HepG2 (cell line): ENCODE results near the gene SEC14L2. TPM values are rescaled to one million over a fixed set of nuclear protein-coding genes. Genes with fewer than 3 reads are reported as not detected.

Experiments used
- MED1 ChIP-seq: sonication (generic); formaldehyde crosslinking; IDR thresholded peaks from 2 replicates; pipeline ENCODE4 v1.4.0; 2020; ENCODE audit warnings: missing genetic modification reagents
- ZNF577 ChIP-seq: sonication (generic); formaldehyde crosslinking; IDR thresholded peaks from 2 replicates; pipeline ENCODE4 v1.4.0; 2020; ENCODE audit warnings: mild to moderate bottlenecking, low read depth, missing genetic modification reagents, borderline replicate concordance
- polyA plus RNA-seq, 8 experiments: library from polyadenylated mRNA; depleted of rRNA in 3 of 8; stranded (reverse) in 7 of 8; unstranded in 1 of 8; fragments of >200 nt; fragmentation: Illumina TruSeq in 4 of 8; extraction: Trizol in 4 of 8; gene quantifications; 2 replicates each; pipeline versions ENCODE4 v1.2.1 to v1.2.3, GENCODE V29; 2011 to 2016; ENCODE audit warnings: low read depth in 4 of 8, missing spikeins in 1 of 8, mixed read lengths in 1 of 8; ENCODE audit not compliant: insufficient read depth in 1 of 8
- total RNA-seq, 5 experiments: library from RNA; depleted of rRNA; stranded (reverse); fragments of >200 nt; fragmentation: Illumina TruSeq; extraction: Trizol; gene quantifications; 2 replicates each; pipeline ENCODE4 v1.2.3, GENCODE V29; 2016; ENCODE audit warnings: low read depth in 1 of 5
- TF ChIP-seq, protein P1 (sequence below), 2 experiments: fragments of 450-650 bp in 1 of 2; sonication (generic) in 1 of 2; formaldehyde crosslinking in 1 of 2; IDR thresholded peaks; 2 replicates each; pipeline versions ENCODE4 v1.6.1 to v1.8.0; 2016 to 2022; ENCODE audit warnings: antibody characterized with exemption in 1 of 2, mild to moderate bottlenecking in 1 of 2, missing genetic modification reagents in 1 of 2

SEC14L2 gene
- total and polyA plus RNA-seq, 2 of the 13 experiments (the other 11 are each of a cell fraction or from before 2014, with no cell fraction given) = 4.1 to 5.1 TPM

DNA sequence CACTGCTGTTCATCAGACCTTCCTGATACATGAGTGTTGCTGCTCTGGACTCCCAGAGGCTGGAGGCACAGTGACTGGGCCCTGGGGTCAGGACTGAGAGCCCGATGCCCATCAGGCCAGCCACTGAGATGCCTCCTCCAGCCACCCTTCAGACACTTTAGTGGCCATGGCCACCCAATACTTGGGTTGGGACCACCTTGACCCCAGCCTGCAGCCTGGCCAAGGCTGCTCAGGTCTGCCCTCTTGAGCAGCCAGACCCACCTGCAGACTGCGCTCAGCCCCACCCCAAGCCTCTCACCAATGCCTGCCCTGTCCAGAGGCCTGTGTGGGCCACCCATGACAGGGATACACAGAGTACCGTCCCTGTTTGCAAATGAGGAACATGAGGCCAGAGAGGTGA, 13.8 kb upstream of the SEC14L2 start (continued):
- TF ChIP-seq, protein P1, sequence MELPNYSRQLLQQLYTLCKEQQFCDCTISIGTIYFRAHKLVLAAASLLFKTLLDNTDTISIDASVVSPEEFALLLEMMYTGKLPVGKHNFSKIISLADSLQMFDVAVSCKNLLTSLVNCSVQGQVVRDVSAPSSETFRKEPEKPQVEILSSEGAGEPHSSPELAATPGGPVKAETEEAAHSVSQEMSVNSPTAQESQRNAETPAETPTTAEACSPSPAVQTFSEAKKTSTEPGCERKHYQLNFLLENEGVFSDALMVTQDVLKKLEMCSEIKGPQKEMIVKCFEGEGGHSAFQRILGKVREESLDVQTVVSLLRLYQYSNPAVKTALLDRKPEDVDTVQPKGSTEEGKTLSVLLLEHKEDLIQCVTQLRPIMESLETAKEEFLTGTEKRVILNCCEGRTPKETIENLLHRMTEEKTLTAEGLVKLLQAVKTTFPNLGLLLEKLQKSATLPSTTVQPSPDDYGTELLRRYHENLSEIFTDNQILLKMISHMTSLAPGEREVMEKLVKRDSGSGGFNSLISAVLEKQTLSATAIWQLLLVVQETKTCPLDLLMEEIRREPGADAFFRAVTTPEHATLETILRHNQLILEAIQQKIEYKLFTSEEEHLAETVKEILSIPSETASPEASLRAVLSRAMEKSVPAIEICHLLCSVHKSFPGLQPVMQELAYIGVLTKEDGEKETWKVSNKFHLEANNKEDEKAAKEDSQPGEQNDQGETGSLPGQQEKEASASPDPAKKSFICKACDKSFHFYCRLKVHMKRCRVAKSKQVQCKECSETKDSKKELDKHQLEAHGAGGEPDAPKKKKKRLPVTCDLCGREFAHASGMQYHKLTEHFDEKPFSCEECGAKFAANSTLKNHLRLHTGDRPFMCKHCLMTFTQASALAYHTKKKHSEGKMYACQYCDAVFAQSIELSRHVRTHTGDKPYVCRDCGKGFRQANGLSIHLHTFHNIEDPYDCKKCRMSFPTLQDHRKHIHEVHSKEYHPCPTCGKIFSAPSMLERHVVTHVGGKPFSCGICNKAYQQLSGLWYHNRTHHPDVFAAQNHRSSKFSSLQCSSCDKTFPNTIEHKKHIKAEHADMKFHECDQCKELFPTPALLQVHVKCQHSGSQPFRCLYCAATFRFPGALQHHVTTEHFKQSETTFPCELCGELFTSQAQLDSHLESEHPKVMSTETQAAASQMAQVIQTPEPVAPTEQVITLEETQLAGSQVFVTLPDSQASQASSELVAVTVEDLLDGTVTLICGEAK (IDR thresholded peaks at IDR 0.05) = no peak
- TF ChIP-seq, protein P1 (CRISPR knock-in tag; IDR thresholded peaks at IDR 0.05) = no peak
- TF ChIP-seq ZNF577 (CRISPR knock-in tag) (no peak), MED1 (CRISPR knock-in tag) (no peak)
